ENCODE results near the gene CTTN.

- TF ChIP-seq, protein P1, sequence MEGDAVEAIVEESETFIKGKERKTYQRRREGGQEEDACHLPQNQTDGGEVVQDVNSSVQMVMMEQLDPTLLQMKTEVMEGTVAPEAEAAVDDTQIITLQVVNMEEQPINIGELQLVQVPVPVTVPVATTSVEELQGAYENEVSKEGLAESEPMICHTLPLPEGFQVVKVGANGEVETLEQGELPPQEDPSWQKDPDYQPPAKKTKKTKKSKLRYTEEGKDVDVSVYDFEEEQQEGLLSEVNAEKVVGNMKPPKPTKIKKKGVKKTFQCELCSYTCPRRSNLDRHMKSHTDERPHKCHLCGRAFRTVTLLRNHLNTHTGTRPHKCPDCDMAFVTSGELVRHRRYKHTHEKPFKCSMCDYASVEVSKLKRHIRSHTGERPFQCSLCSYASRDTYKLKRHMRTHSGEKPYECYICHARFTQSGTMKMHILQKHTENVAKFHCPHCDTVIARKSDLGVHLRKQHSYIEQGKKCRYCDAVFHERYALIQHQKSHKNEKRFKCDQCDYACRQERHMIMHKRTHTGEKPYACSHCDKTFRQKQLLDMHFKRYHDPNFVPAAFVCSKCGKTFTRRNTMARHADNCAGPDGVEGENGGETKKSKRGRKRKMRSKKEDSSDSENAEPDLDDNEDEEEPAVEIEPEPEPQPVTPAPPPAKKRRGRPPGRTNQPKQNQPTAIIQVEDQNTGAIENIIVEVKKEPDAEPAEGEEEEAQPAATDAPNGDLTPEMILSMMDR (conservative IDR thresholded peaks at IDR 0.05; ENCODE audit: low read length), result no peak
- no peak for TF ChIP-seq EZH2phosphoT487 (IDR thresholded peaks at IDR 0.05; ENCODE audit: borderline replicate concordance)
Measured at GRCh38 chr11:70460964-70461363, 62.6 kb downstream of the CTTN start.
